K562 treated with DMSO at 1 percent for 4 hours (cell line): ENCODE results near the gene MORN1. TPM values are rescaled to one million over a fixed set of nuclear protein-coding genes. Genes with fewer than 3 reads are reported as not detected.

Source experiments
- total RNA-seq: library from RNA; unstranded; fragments of 300-600 nt; gene quantifications from 2 replicates; pipeline ENCODE4 v1.2.3, GENCODE V29; 2022; ENCODE audit not compliant: insufficient read depth

The MORN1 gene
- 1.1 and 1.6 TPM in 2 replicates for total RNA-seq

DNA sequence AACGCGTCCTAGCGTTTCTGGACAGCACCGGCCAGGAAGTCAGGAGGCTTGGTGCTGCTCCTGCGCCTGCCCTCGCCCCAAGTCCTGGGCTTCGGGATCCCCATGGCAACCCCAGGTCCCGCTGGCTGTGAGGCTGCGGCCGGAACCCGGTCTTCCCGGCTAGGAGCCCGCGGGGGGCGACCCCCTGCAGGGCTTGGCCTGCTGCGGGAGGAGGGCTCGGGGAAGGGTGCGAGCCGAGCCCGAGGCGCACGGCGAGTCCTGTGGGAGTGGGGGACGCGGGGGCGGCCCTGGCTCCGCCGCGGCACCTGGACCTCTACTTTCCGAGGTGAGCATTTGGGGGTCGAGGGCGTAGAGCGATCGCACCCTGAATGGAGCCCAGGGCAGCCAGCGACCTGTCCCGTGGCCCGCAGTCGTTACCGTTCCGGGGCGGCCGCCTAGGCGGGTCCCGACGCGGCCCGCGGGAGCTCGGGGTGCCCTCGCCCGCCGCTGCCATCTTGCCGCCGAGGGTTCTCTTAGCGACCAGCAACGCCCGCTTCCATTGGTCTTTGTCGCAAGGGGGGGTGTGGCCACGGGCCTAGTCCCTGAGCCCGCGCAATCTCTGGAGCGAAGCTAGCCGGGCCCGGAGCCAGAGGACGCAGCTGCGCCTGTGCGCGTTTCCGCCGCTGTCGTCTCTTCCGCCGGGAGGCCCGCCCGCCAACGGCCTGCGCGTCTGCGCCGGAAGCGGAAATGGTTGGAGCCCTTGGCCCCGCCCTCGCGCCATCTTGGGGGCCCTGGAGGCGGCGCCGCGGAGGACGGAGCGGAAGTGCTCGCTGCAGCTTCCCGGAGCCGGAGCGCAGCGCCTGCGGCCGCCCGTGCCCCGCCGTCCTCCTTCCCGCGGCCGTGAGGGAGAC, at the start of gene MORN1, which contains the start of gene RER1:
TSS of gene MORN1 (minus strand) at position 514 of the 890 bp plus-strand sequence. CDS start at position 493, 21 bp downstream.
TSS of gene RER1 (plus strand) at position 801 of the 890 bp plus-strand sequence. CDS start 3,950 bp downstream, outside the sequence.

DNA sequence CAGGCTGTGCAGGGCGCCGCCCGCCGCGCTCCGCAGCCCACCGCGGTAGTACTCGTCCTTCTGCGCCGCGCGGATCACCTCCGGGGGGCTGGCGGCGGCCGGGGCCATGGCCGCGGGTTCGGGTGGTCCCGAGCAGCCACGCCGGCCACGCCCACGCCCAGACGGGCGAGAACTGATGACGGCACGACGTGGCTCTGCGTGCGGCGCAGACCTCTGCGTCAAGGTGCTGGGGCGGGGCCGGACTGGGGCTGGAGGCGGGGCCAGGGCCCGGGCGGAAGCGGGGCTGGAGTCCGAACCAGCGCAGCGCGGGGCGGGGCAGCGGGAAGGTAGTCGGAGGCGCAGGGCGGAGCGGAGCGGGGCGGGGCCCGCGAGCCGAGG, 21.0 kb upstream of the MORN1 start, which contains the start of gene PEX10:
TSS of gene PEX10 (minus strand) at position 170 of the 378 bp plus-strand sequence. CDS start at position 108, 62 bp downstream.

Other genes with a start within 250 kb of the MORN1 start
- gene FAAP20, start 196.8 kb downstream of the MORN1 start, total RNA-seq = 187 and 235 TPM in 2 replicates
- gene SKI, start 163.2 kb downstream of the MORN1 start, total RNA-seq = 28.1 and 38.4 TPM in 2 replicates
- gene RER1, start 287 bp upstream of the MORN1 start, total RNA-seq = 79.0 and 91.9 TPM in 2 replicates
- gene PEX10, start 21.0 kb upstream of the MORN1 start, total RNA-seq = 8.1 and 9.5 TPM in 2 replicates
- not detected in 2 replicates for gene PLCH2, start 84.7 kb upstream of the MORN1 start, total RNA-seq
- 25.9 and 30.2 TPM in 2 replicates for gene PANK4, start 135.0 kb upstream of the MORN1 start, total RNA-seq
- gene HES5, start 138.7 kb upstream of the MORN1 start, total RNA-seq = not detected in 2 replicates
- 9.7 and 15.3 TPM in 2 replicates for gene TNFRSF14, start 164.8 kb upstream of the MORN1 start, total RNA-seq
- 18.7 and 21.8 TPM in 2 replicates for gene PRXL2B, start 195.2 kb upstream of the MORN1 start, total RNA-seq
- not detected in 2 replicates for gene MMEL1, start 241.5 kb upstream of the MORN1 start, total RNA-seq